Activated naive CD4-positive, alpha-beta T cell treated with anti-CD3 and anti-CD28 coated beads for 36 hours (primary cell): ENCODE results near the gene CLDN3. TPM values are rescaled to one million over a fixed set of nuclear protein-coding genes. Genes with fewer than 3 reads are reported as not detected.
"Not testable (repeated sequence)": the region's sequence is repeated elsewhere in the genome, so short reads cannot be mapped to it uniquely, and the experiment has no call there.

ENCODE experiments used
- CTCF ChIA-PET: fragments of 350-600 bp; sonication (Branson Sonifier 250); formaldehyde crosslinking; loops from one replicate; lab custom pipeline; 2021; ENCODE audit warnings: antibody characterized with exemption; lab: Charles Lee
- DNase-seq: peaks from one replicate; pipeline ENCODE4 v3.0.0-alpha.2; 2020
- H3K27ac Mint-ChIP-seq: one replicate; pipeline ENCODE4 v1.8.0; 2021; ENCODE audit warnings: mild to moderate bottlenecking, mixed read lengths
- H3K27me3 Mint-ChIP-seq: one replicate; pipeline ENCODE4 v1.8.0; 2021; ENCODE audit warnings: low read depth, mixed read lengths
- H3K36me3 Mint-ChIP-seq: one replicate; pipeline ENCODE4 v1.8.0; 2021; ENCODE audit warnings: low read depth, mixed read lengths
- H3K4me1 Mint-ChIP-seq: one replicate; pipeline ENCODE4 v1.8.0; 2021; ENCODE audit warnings: low read depth, mixed read lengths
- H3K4me3 Mint-ChIP-seq: one replicate; pipeline ENCODE4 v1.8.0; 2021; ENCODE audit warnings: mild to moderate bottlenecking, moderate library complexity, mixed read lengths
- H3K9me3 Mint-ChIP-seq: one replicate; pipeline ENCODE4 v1.8.0; 2021; ENCODE audit warnings: mixed read lengths
- intact Hi-C: fragments of 100-400 bp; cut with micrococcal nuclease; formaldehyde crosslinking; loops from one replicate; pipeline ENCODE4 v1.15.1; 2023
- total RNA-seq, 2 experiments: library from RNA; stranded (reverse); gene quantifications; one replicate each; pipeline ENCODE4 v1.2.3, GENCODE V29; 2021

CLDN3 gene, protein sequence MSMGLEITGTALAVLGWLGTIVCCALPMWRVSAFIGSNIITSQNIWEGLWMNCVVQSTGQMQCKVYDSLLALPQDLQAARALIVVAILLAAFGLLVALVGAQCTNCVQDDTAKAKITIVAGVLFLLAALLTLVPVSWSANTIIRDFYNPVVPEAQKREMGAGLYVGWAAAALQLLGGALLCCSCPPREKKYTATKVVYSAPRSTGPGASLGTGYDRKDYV
- not detected for total RNA-seq

DNA sequence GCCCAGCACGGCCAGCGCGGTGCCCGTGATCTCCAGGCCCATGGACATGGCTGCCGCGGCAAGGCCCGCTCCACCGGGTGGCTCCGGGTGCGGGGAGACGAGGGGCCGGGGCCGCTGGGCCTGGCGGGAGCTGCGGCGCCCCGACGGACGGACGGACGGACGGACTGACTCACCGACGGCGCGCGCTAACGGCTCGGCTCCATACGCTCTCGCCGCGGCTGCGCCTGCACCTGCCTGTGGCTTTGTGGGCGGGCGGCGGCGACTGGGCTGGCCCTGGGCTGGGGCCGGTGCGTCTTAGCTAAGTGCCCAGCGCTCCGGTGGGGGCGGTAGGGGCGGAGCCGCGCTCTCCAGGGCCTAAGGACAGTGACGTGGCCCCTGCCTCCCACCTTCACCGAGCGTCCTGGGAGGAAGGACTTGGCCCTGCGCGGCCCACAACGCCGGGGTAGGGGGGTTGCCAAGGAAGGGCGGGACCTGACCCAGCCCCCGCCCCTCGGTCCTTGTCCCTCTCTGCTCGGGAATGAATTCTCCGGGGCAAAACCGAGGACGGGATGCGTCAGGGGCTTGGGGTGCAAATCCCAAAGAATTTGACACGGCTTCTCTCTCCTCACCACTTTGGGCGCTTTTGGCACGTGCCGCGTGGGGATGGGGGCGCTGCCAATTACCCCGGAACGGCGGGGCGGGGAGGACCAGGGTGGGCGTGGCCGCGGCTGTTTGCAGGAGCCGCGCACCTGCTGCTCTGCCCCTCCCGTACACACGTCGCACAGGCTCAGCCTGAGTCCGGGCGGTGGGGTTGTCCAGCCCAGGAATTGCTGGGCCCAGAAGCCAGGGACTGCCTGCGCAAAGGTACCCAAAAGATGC, at the start of gene CLDN3:
Gene CLDN3, minus strand, starts transcription at position 269 of the 858 bp plus-strand sequence. Its CDS starts 221 bp downstream, at position 48.
- no peaks in the 10 kb centered on the region for H3K9me3 Mint-ChIP-seq
- H3K27ac Mint-ChIP-seq: no peak within 1 kb of the TSS
- no peaks in the 10 kb centered on the region for H3K36me3 Mint-ChIP-seq
- H3K27me3 Mint-ChIP-seq: peaks cover 39% of the 10 kb centered on the region
- no peak for DNase-seq
- CTCF ChIA-PET: interaction anchor here (0.6 kb wide), 1 partner anchor 52 kb away, joined by 7 read pairs; no protein-coding TSS in a partner anchor
- peaks cover 5% of the 10 kb centered on the region for H3K4me1 Mint-ChIP-seq
- intact Hi-C loops: no loop called here
- no peak within 1 kb of the TSS for H3K4me3 Mint-ChIP-seq

DNA sequence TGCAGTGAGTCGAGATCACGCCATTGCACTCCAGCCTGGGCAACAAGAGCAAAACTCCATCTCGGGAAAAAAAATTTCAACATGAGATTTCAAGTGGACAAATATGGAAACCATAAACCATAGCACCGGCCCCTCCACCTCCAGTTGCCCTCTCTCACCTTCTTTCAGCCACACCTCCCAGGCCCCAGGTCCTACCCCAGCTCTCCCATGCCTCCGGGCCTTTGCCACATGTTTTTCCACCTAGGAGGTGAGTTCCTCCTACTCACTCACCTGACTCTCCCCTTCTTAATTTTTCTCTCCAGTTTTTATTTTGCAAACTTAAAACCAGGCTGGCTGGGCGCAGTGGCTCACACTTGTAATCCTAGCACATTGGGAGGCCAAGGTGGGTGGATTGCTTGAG, 47.1 kb upstream of the CLDN3 start:
- CTCF ChIA-PET: no interaction called here
- H3K27ac Mint-ChIP-seq: no peak overlapping the region
- intact Hi-C loops: no loop called here
- DNase-seq: no peak
- H3K4me3 Mint-ChIP-seq: no peak overlapping the region
- H3K4me1 Mint-ChIP-seq: no peaks in the 10 kb centered on the region
- no peaks in the 10 kb centered on the region for H3K9me3 Mint-ChIP-seq
- H3K36me3 Mint-ChIP-seq: no peaks in the 10 kb centered on the region
- peaks cover 8% of the 10 kb centered on the region for H3K27me3 Mint-ChIP-seq

DNA sequence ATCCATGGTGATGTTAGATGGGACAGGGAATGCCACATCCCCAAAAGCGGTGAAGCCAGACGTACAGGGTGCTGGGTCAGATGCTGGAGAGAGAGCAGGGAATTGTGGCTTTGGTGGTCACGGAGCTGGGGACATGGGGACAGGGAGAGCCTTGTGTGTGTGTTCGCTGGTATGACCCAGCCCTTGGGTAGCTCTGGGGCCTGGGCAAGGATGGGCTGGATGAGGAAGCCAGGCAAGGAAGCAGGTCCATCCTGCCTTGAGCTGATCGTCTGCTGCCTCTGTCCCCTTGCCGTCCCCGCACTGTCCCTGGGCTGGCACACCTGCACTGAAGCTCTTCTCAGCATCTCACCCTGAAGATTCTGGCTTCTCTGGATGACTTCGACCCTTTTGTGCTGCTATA, 45.4 kb upstream of the CLDN3 start:
- no peak overlapping the region for H3K27ac Mint-ChIP-seq
- CTCF ChIA-PET: interaction anchor here (0.6 to 2.1 kb wide), 3 partner anchors 39 to 91 kb away, joined by 3 to 14 read pairs (median 3); no protein-coding TSS in a partner anchor
- intact Hi-C loops: no loop called here
- peaks cover 8% of the 10 kb centered on the region for H3K27me3 Mint-ChIP-seq
- no peak for DNase-seq
- no peaks in the 10 kb centered on the region for H3K36me3 Mint-ChIP-seq
- H3K4me1 Mint-ChIP-seq: no peaks in the 10 kb centered on the region
- H3K9me3 Mint-ChIP-seq: no peaks in the 10 kb centered on the region
- no peak overlapping the region for H3K4me3 Mint-ChIP-seq

DNA sequence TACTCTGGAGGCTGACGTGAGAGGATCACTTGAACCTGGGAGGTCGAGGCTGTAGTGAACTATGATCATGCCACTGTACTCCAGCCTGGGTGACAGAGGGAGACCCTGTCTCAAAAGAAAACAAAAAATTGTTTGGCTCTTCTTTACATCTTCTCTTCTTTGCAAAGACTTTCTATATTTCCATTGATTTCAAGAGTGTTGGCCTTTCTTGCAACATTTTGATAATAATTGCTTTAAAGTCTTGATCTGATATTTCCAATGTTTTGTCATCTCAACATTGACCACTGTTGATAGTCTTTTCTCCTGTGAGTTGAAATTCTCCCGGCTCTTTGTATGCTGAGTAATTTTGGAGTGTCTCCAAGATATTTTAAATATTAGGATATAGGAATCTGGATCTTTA, 42.9 kb upstream of the CLDN3 start:
- CTCF ChIA-PET: interaction anchor here (5.7 kb wide), 1 partner anchor 42 kb away, joined by 42 read pairs; no protein-coding TSS in a partner anchor
- H3K36me3 Mint-ChIP-seq: no peaks in the 10 kb centered on the region
- intact Hi-C loops: no loop called here
- H3K27me3 Mint-ChIP-seq: peaks cover 8% of the 10 kb centered on the region
- H3K27ac Mint-ChIP-seq: no peak overlapping the region
- no peaks in the 10 kb centered on the region for H3K4me1 Mint-ChIP-seq
- no peak for DNase-seq
- no peaks in the 10 kb centered on the region for H3K9me3 Mint-ChIP-seq
- H3K4me3 Mint-ChIP-seq: no peak overlapping the region

DNA sequence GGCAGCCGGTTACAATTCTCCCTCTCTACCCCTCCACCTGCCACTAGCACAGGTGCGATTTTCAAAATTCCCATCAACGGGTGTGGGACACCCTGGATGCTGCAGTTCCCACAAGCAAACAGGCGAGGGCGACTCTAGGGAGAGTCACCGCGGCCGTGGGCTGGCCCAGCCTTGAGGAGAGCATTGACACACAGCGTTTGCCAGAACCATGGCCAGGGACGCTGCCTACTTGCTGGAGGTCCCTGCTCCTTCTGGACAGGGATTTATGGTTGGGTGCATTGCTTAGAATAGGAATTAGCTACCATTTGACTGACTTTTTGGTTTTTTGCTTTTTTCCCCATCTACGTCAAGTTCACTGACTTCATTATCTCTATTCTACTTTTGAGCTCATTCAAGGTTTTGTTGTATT, 41.7 kb upstream of the CLDN3 start:
- Mint-ChIP-seq H3K4me1 (no peaks in the 10 kb centered on the region), H3K27me3 (peaks cover 8% of the 10 kb centered on the region), H3K27ac (no peak overlapping the region), H3K36me3 (no peaks in the 10 kb centered on the region), H3K9me3 (no peaks in the 10 kb centered on the region), H3K4me3 (no peak overlapping the region)
- intact Hi-C loops: loop anchor here (1.0 kb wide), 2 partner anchors 40 to 44 kb away; no protein-coding TSS in a partner anchor
- peak; percentile 73 for DNase-seq
- CTCF ChIA-PET: interaction anchor here (1.1 to 5.7 kb wide), 3 partner anchors 11 to 44 kb away, joined by 3 to 42 read pairs (median 3); no protein-coding TSS in a partner anchor

DNA sequence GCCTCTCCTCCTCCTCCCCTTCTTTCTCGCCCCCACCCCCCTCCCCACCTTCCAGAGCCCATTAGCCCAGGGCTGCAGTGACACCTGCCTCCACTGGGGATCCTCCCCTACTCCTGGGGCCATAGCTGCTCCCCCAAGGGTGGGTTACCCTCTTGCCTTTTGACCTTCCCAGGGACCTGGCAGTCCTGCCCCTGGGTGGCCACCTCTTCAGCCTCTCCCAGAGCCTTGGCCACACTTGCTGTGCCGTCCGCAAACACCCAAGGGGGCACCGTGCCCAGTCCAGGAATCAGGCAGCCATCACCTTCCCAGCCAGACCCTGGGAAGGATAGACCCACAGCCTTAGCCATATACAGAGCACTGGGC, 40.9 kb upstream of the CLDN3 start:
- CTCF ChIA-PET: interaction anchor here (1.1 to 5.7 kb wide), 3 partner anchors 12 to 44 kb away, joined by 3 to 42 read pairs (median 3); no protein-coding TSS in a partner anchor
- intact Hi-C loops: loop anchor here (1.0 kb wide), 2 partner anchors 40 to 44 kb away; no protein-coding TSS in a partner anchor

DNA sequence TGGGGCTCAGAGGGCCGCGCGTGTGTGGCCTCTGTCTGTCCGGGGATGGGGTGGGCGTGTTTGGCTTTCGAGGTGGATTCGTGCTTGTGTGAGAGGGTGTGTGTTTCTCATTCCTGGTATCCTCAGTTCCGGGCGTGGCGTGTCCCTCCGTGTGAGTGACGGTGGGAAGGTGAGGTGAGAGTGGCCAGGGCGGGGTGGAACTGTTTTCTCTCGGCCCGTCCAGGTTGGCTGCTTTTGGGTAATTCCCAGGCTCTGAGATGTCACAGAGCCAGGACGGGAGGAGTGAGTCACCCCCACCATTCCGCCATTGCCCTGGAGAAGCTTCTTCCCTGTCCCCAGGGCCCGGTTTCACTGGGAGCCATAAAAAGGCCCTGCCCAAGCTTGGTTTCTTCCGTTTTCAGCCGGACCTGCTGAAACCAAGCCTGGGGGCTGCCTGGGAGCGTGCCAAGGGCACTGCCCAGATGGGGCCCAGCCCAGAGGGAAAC, 39.4 kb upstream of the CLDN3 start:
- Mint-ChIP-seq H3K27ac (no peak overlapping the region), H3K4me3 (no peak overlapping the region), H3K4me1 (no peaks in the 10 kb centered on the region), H3K36me3 (no peaks in the 10 kb centered on the region), H3K9me3 (no peaks in the 10 kb centered on the region), H3K27me3 (peaks cover 8% of the 10 kb centered on the region)
- intact Hi-C loops: no loop called here
- no peak for DNase-seq
- CTCF ChIA-PET: interaction anchor here (5.7 kb wide), 1 partner anchor 46 kb away, joined by 42 read pairs; no protein-coding TSS in a partner anchor

More for the DNA sequence above, 40.9 kb upstream of the CLDN3 start:
- H3K4me1 Mint-ChIP-seq: no peaks in the 10 kb centered on the region
- no peaks in the 10 kb centered on the region for H3K9me3 Mint-ChIP-seq
- H3K27me3 Mint-ChIP-seq: peaks cover 8% of the 10 kb centered on the region
- no peak overlapping the region for H3K4me3 Mint-ChIP-seq
- H3K36me3 Mint-ChIP-seq: no peaks in the 10 kb centered on the region
- DNase-seq: no peak
- no peak overlapping the region for H3K27ac Mint-ChIP-seq

DNA sequence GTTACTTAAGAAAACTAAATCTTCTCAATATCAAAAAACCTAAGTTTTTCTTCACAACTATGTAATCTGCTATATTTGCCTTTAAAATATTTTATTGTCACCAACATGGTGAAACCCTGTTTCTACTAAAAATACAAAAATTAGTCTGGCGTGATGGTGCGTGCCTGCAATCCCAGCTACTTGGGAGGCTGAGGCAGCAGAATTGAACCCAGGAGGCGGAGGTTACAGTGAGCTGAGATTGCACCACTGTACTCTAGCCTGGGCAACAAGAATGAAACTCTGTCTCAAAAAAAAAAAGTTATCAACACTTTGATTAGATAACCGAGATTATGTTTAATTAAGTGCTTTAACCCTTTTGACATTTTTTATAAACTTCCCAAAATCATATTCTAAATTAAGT, 32.4 kb upstream of the CLDN3 start:
- H3K27ac Mint-ChIP-seq: no peak overlapping the region
- no peaks in the 10 kb centered on the region for H3K36me3 Mint-ChIP-seq
- no peaks in the 10 kb centered on the region for H3K27me3 Mint-ChIP-seq
- no peak for DNase-seq
- no peak overlapping the region for H3K4me3 Mint-ChIP-seq
- H3K4me1 Mint-ChIP-seq: no peaks in the 10 kb centered on the region
- intact Hi-C loops: no loop called here
- CTCF ChIA-PET: no interaction called here
- H3K9me3 Mint-ChIP-seq: no peaks in the 10 kb centered on the region

DNA sequence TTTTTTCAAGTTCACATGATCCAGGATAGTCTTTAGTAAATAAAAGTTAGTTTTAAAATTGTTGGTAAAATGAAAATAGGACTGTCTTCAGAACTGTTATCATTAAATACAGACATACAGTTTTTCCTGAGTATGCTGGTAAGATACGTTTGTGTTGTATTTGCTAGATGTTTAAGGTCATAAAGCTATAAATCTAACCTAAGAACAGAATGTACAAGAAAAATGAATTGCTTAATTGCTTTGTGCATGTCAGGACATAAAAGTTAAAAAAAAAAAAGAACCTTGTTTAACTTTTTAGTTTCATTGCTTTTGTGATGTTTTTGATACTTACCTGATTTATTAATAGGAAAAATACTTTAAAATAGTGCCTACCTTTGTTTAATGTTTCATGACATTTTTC, 31.5 kb upstream of the CLDN3 start:
- Mint-ChIP-seq H3K4me1 (no peaks in the 10 kb centered on the region), H3K9me3 (no peaks in the 10 kb centered on the region), H3K4me3 (no peak overlapping the region), H3K27ac (no peak overlapping the region), H3K36me3 (no peaks in the 10 kb centered on the region), H3K27me3 (no peaks in the 10 kb centered on the region)
- no peak for DNase-seq
- CTCF ChIA-PET: interaction anchor here (1.3 kb wide), 1 partner anchor 41 kb away, joined by 4 read pairs; the partner anchor contains the start of gene METTL27
- intact Hi-C loops: no loop called here

DNA sequence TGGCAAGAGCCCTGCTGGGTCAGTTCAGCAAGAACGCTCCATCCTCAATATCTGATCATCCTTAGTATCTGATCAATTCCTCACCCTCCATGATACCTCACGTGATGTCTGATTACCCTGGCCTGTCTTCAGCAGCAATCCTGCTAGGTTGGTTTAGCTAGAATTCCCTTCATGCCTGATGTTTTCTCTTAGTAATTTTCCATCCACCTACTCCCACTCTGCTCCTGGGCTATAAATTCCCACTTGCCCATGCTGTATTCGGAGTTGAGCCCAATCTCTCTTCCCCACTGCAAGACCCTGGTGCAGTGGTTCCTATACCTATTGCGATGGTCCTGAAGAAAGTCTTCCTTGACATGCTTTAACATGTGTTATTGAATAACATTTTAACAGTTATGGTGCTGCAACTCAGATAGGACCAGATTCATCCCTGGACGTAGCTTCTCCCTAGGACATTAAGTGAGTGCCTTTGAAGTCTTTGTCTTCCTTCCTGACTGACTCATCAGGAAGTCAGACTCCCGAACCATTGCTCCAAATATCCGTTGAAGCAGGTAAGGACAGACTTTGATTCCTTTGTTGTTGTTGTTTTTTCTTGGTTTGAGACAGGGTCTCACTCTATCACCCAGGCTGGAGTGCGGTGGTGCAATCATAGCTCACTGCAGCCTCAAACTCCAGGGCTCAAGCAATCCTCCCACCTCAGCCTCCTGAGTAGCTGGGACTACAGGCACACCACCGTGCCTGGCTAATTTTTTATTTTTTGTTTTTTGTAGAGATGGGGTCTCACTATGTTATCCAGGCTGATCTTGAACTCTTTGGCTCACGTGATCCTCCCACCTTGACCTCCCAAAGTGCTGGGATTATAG, 29.4 kb upstream of the CLDN3 start:
- H3K27me3 Mint-ChIP-seq: peaks cover 2% of the 10 kb centered on the region
- no peaks in the 10 kb centered on the region for H3K9me3 Mint-ChIP-seq
- H3K36me3 Mint-ChIP-seq: no peaks in the 10 kb centered on the region
- H3K4me3 Mint-ChIP-seq: no peak overlapping the region
- H3K4me1 Mint-ChIP-seq: no peaks in the 10 kb centered on the region
- intact Hi-C loops: no loop called here
- H3K27ac Mint-ChIP-seq: no peak overlapping the region
- DNase-seq: no peak
- CTCF ChIA-PET: no interaction called here

DNA sequence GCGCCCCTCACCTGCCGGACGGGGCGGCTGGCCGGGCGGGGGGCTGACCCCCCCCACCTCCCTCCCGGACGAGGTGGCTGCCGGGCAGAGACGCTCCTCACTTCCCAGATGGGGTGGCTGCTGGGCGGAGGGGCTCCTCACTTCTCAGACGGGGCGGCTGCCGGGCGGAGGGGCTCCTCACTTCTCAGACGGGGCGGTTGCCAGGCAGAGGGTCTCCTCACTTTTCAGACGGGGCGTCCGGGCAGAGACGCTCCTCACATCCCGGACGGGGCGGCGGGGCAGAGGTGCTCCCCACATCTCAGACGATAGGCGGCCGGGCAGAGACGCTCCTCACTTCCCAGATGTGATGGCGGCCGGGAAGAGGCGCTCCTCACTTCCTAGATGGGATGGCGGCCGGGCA, 27.1 kb upstream of the CLDN3 start:
- H3K27me3 Mint-ChIP-seq, DNase-seq, CTCF ChIA-PET, H3K27ac Mint-ChIP-seq, intact Hi-C loops, H3K9me3 Mint-ChIP-seq, H3K36me3 Mint-ChIP-seq, H3K4me3 Mint-ChIP-seq, H3K4me1 Mint-ChIP-seq: not testable (repeated sequence)
